GM12878 (cell line): Measurements from ENCODE around the gene PNMA1. TPM values are rescaled to one million over a fixed set of nuclear protein-coding genes. Genes with fewer than 3 reads are reported as not detected.

ENCODE experiments used
- BACH1 ChIP-seq: fragments of 450-650 bp; IDR thresholded peaks from 2 replicates; pipeline ENCODE4 v1.6.1; 2017; ENCODE audit warnings: mild to moderate bottlenecking, borderline replicate concordance
- CBX3 ChIP-seq: fragments of 200-600 bp; sonication (generic); IDR thresholded peaks from 2 replicates; pipeline ENCODE4 v1.6.1; 2016; ENCODE audit warnings: low read depth, borderline replicate concordance
- FOS ChIP-seq: IDR thresholded peaks from 3 replicates; pipeline ENCODE4 v1.6.1; 2011; ENCODE audit warnings: borderline replicate concordance; ENCODE audit not compliant: insufficient read length; ENCODE audit errors: extremely low read depth
- GATAD2B ChIP-seq: fragments of 450-650 bp; conservative IDR thresholded peaks from 2 replicates; pipeline ENCODE4 v1.6.1; 2017; ENCODE audit warnings: low read depth, mild to moderate bottlenecking, moderate library complexity
- HDAC6 ChIP-seq: fragments of 200-600 bp; sonication (generic); IDR thresholded peaks from one replicate; pipeline ENCODE4 v1.8.0; 2017; ENCODE audit warnings: antibody characterized with exemption; ENCODE audit not compliant: unreplicated experiment
- IRF5 ChIP-seq: fragments of 450-650 bp; IDR thresholded peaks from 2 replicates; pipeline ENCODE4 v1.6.1; 2017; ENCODE audit warnings: borderline replicate concordance
- MEF2B ChIP-seq: fragments of 450-650 bp; IDR thresholded peaks from 2 replicates; pipeline ENCODE4 v1.6.1; 2018; ENCODE audit warnings: mild to moderate bottlenecking, moderate library complexity; ENCODE audit not compliant: partially characterized antibody, poor library complexity, severe bottlenecking
- PKNOX1 ChIP-seq: fragments of 450-650 bp; IDR thresholded peaks from 2 replicates; pipeline ENCODE4 v1.6.1; 2016; ENCODE audit warnings: mild to moderate bottlenecking
- REST ChIP-seq: IDR thresholded peaks from 2 replicates; pipeline ENCODE4 v1.6.1; 2012; ENCODE audit warnings: mild to moderate bottlenecking, low read depth, low read length
- STAT3 ChIP-seq: IDR thresholded peaks from 2 replicates; pipeline ENCODE4 v1.6.1; 2011; ENCODE audit warnings: low read depth, low read length, improper control_type of control experiment
- polyA plus RNA-seq, 11 experiments: library from polyadenylated mRNA; depleted of rRNA in 4 of 11; unstranded in 6 of 11; stranded (reverse) in 5 of 11; fragments of >200 nt; fragmentation: Nextera tagmentation in 4 of 11; fragmentation: Illumina TruSeq in 1 of 11; extraction: Ambion mirVana in 4 of 11; extraction: Trizol in 1 of 11; gene quantifications; 1 replicate in 1 of 11; 2 replicates in 10 of 11; pipeline versions ENCODE4 v1.2.1 to v1.2.3, GENCODE V29; 2011 to 2016; ENCODE audit warnings: inconsistent platforms in 2 of 11, missing spikeins in 2 of 11, low read depth in 1 of 11
- total RNA-seq, 4 experiments: library from RNA; depleted of rRNA in 3 of 4; stranded (reverse); fragments of >200 nt in 3 of 4; fragmentation: Illumina TruSeq in 1 of 4; extraction: Trizol in 1 of 4; gene quantifications; 2 replicates each; pipeline versions ENCODE4 v1.2.1 to v1.2.3, GENCODE V29; 2013 to 2021
- TF ChIP-seq, protein P1 (sequence below): IDR thresholded peaks from 2 replicates; pipeline ENCODE4 v1.6.1; 2012; ENCODE audit warnings: low read length, inconsistent platforms
- TF ChIP-seq, protein P2 (sequence below): fragments of 450-650 bp; IDR thresholded peaks from 2 replicates; pipeline ENCODE4 v1.6.1; 2017; ENCODE audit warnings: antibody characterized with exemption, mild to moderate bottlenecking, moderate library complexity

Gene PNMA1
- total and polyA plus RNA-seq, 10 of the 15 experiments (the other 5 are each of a cell fraction or from before 2014, with no cell fraction given) = 1.8 to 39.3 (median 11.1) TPM

- TF ChIP-seq, protein P1, sequence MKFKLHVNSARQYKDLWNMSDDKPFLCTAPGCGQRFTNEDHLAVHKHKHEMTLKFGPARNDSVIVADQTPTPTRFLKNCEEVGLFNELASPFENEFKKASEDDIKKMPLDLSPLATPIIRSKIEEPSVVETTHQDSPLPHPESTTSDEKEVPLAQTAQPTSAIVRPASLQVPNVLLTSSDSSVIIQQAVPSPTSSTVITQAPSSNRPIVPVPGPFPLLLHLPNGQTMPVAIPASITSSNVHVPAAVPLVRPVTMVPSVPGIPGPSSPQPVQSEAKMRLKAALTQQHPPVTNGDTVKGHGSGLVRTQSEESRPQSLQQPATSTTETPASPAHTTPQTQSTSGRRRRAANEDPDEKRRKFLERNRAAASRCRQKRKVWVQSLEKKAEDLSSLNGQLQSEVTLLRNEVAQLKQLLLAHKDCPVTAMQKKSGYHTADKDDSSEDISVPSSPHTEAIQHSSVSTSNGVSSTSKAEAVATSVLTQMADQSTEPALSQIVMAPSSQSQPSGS = no peak
- peak; percentile 89 for TF ChIP-seq GATAD2B
- TF ChIP-seq, protein P2, sequence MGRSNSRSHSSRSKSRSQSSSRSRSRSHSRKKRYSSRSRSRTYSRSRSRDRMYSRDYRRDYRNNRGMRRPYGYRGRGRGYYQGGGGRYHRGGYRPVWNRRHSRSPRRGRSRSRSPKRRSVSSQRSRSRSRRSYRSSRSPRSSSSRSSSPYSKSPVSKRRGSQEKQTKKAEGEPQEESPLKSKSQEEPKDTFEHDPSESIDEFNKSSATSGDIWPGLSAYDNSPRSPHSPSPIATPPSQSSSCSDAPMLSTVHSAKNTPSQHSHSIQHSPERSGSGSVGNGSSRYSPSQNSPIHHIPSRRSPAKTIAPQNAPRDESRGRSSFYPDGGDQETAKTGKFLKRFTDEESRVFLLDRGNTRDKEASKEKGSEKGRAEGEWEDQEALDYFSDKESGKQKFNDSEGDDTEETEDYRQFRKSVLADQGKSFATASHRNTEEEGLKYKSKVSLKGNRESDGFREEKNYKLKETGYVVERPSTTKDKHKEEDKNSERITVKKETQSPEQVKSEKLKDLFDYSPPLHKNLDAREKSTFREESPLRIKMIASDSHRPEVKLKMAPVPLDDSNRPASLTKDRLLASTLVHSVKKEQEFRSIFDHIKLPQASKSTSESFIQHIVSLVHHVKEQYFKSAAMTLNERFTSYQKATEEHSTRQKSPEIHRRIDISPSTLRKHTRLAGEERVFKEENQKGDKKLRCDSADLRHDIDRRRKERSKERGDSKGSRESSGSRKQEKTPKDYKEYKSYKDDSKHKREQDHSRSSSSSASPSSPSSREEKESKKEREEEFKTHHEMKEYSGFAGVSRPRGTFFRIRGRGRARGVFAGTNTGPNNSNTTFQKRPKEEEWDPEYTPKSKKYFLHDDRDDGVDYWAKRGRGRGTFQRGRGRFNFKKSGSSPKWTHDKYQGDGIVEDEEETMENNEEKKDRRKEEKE = 0 out of 2 replicates have a peak, but pooled peaks have one; percentile 35
- no peak for TF ChIP-seq STAT3
- TF ChIP-seq IRF5 = no peak
- TF ChIP-seq HDAC6 = no peak
- no peak for TF ChIP-seq MEF2B
- no peak for TF ChIP-seq PKNOX1
- no peak for TF ChIP-seq FOS
- TF ChIP-seq CBX3 = no peak
- peak; percentile 87 for TF ChIP-seq BACH1
- no peak for TF ChIP-seq REST
These were observed at the start of gene PNMA1 (continued) for GRCh38 chr14:73713803-73714655.
